Stimulated activated CD8-positive, alpha-beta memory T cell treated with anti-CD3 and anti-CD28 coated beads, Interleukin-15, amount 100 ng/mL, for 48 hours (primary cell): Measurements from ENCODE around the gene ESR1.
"Not testable (repeated sequence)": the region's sequence is repeated elsewhere in the genome, so short reads cannot be mapped to it uniquely, and the experiment has no call there.

Source experiments
- DNase-seq, 2 donors: peaks; one replicate each; pipeline ENCODE4 v3.0.0-alpha.2; 2020; ENCODE audit warnings: low read depth in 2 of 2

ESR1 gene

GRCh38 chr6:151975795-151976194 lies 168.3 kb downstream of the ESR1 start:
- DNase-seq = no peak

GRCh38 chr6:151988199-151988598 lies 180.7 kb downstream of the ESR1 start:
- not testable (repeated sequence) for DNase-seq

GRCh38 chr6:151992091-151992490 lies 184.6 kb downstream of the ESR1 start:
- DNase-seq = no peak

GRCh38 chr6:151993364-151993763 lies 185.9 kb downstream of the ESR1 start:
- no peak for DNase-seq

- DNase-seq = no peak
Observed at GRCh38 chr6:151998784-151999183, 191.3 kb downstream of the ESR1 start.

GRCh38 chr6:151999194-151999593 lies 191.7 kb downstream of the ESR1 start:
- DNase-seq = no peak

GRCh38 chr6:152001408-152001807 lies 193.9 kb downstream of the ESR1 start:
- DNase-seq = no peak

- no peak for DNase-seq
Observed at GRCh38 chr6:152002306-152002705, 194.8 kb downstream of the ESR1 start.

- no peak for DNase-seq
Observed at GRCh38 chr6:152004036-152004566, 196.6 kb downstream of the ESR1 start.

GRCh38 chr6:152004896-152005295 lies 197.4 kb downstream of the ESR1 start:
- DNase-seq = no peak

- no peak for DNase-seq
Observed at GRCh38 chr6:152008779-152009178, 201.3 kb downstream of the ESR1 start.

- no peak for DNase-seq
Observed at GRCh38 chr6:152012227-152012626, 204.7 kb downstream of the ESR1 start.

- no peak for DNase-seq
Observed at GRCh38 chr6:152018876-152019275, 211.4 kb downstream of the ESR1 start.

GRCh38 chr6:152022303-152022702 lies 214.8 kb downstream of the ESR1 start:
- no peak for DNase-seq

- DNase-seq = no peak
Observed at GRCh38 chr6:152023613-152024012, 216.1 kb downstream of the ESR1 start.

GRCh38 chr6:152026291-152026690 lies 218.8 kb downstream of the ESR1 start:
- no peak for DNase-seq

- not testable (repeated sequence) for DNase-seq
Observed at GRCh38 chr6:152026744-152027143, 219.3 kb downstream of the ESR1 start.

GRCh38 chr6:152033765-152034164 lies 226.3 kb downstream of the ESR1 start:
- not testable (repeated sequence) for DNase-seq

GRCh38 chr6:152034631-152035030 lies 227.1 kb downstream of the ESR1 start:
- DNase-seq = no peak

- no peak for DNase-seq
Observed at GRCh38 chr6:152046118-152046517, 238.6 kb downstream of the ESR1 start.

GRCh38 chr6:152048921-152049320 lies 241.4 kb downstream of the ESR1 start:
- DNase-seq = no peak

GRCh38 chr6:152049502-152049901 lies 242.0 kb downstream of the ESR1 start:
- DNase-seq = no peak

- no peak for DNase-seq
Observed at GRCh38 chr6:152050451-152051195, 243.1 kb downstream of the ESR1 start.

GRCh38 chr6:152052061-152052460 lies 244.6 kb downstream of the ESR1 start:
- no peak for DNase-seq
